ENCODE data around the gene GLIS1.

Gene GLIS1

GRCh38 chr1:53575141-53575954 lies 163.6 kb downstream of the GLIS1 start:
- DNase-seq: no peak

GRCh38 chr1:53574621-53575020 lies 164.3 kb downstream of the GLIS1 start:
- DNase-seq: no peak

GRCh38 chr1:53573931-53574330 lies 165.0 kb downstream of the GLIS1 start:
- DNase-seq: no peak

GRCh38 chr1:53573522-53573921 lies 165.4 kb downstream of the GLIS1 start:
- DNase-seq: no peak

GRCh38 chr1:53572815-53573173 lies 166.2 kb downstream of the GLIS1 start:
- no peak for DNase-seq

GRCh38 chr1:53572065-53572814 lies 166.7 kb downstream of the GLIS1 start:
- no peak for DNase-seq

GRCh38 chr1:53568540-53568939 lies 170.4 kb downstream of the GLIS1 start:
- DNase-seq: no peak

- DNase-seq: no peak
Observed at GRCh38 chr1:53567851-53568250, 171.1 kb downstream of the GLIS1 start.

- no peak for DNase-seq
Observed at GRCh38 chr1:53567450-53567849, 171.5 kb downstream of the GLIS1 start.

GRCh38 chr1:53563611-53564010 lies 175.4 kb downstream of the GLIS1 start:
- DNase-seq: no peak

- no peak for DNase-seq
Observed at GRCh38 chr1:53562981-53563379, 176.0 kb downstream of the GLIS1 start.

GRCh38 chr1:53562291-53562980 lies 176.5 kb downstream of the GLIS1 start:
- no peak for DNase-seq

- no peak for DNase-seq
Observed at GRCh38 chr1:53561503-53562105, 177.4 kb downstream of the GLIS1 start.

- no peak for DNase-seq
Observed at GRCh38 chr1:53560581-53561502, 178.1 kb downstream of the GLIS1 start.

GRCh38 chr1:53559854-53560580 lies 178.9 kb downstream of the GLIS1 start:
- no peak for DNase-seq

GRCh38 chr1:53559391-53559815 lies 179.6 kb downstream of the GLIS1 start:
- DNase-seq: no peak

GRCh38 chr1:53558739-53559315 lies 180.1 kb downstream of the GLIS1 start:
- no peak for DNase-seq

- DNase-seq: no peak
Observed at GRCh38 chr1:53557830-53558738, 180.9 kb downstream of the GLIS1 start.

- no peak for DNase-seq
Observed at GRCh38 chr1:53557369-53557768, 181.6 kb downstream of the GLIS1 start.

- no peak for DNase-seq
Observed at GRCh38 chr1:53556657-53557227, 182.2 kb downstream of the GLIS1 start.

All from NCI-H748 treated with DMSO at 0.1 percent for 48 hours (cell line).